SK-N-MC (cell line): ENCODE results near the gene TMEM271.

ENCODE experiments used
- EZH2 ChIP-seq: fragments of 200-600 bp; sonication (generic); IDR thresholded peaks from one replicate; pipeline ENCODE4 v1.6.1; 2017; ENCODE audit warnings: antibody characterized with exemption
- FOXP2 ChIP-seq: optimal IDR thresholded peaks from 2 replicates; pipeline ENCODE3; 2011; ENCODE audit warnings: mild to moderate bottlenecking, moderate library complexity; ENCODE audit not compliant: insufficient read depth; ENCODE audit errors: extremely low read length, control extremely low read depth
- POLR2AphosphoS5 ChIP-seq: IDR thresholded peaks from 2 replicates; pipeline ENCODE4 v1.6.1; 2012; ENCODE audit warnings: mild to moderate bottlenecking, low read depth, low read length, borderline replicate concordance

GRCh38 chr4:566508-567295 lies 9.4 kb downstream of the TMEM271 start:
- TF ChIP-seq EZH2, result no peak
- no peak for TF ChIP-seq POLR2AphosphoS5
- TF ChIP-seq FOXP2, result no peak
